Prostate gland (tissue), 2 donors: ENCODE measurements around the gene ABCC4.
"Not testable (repeated sequence)": the region's sequence is repeated elsewhere in the genome, so short reads cannot be mapped to it uniquely, and the experiment has no call there.

Source experiments
- POLR2A ChIP-seq: fragments of 450-650 bp; IDR thresholded peaks from one replicate; pipeline ENCODE4 v1.6.1; 2016; ENCODE audit warnings: antibody characterized with exemption, mild to moderate bottlenecking
- POLR2AphosphoS5 ChIP-seq: sonication (generic); formaldehyde crosslinking; IDR thresholded peaks from one replicate; pipeline ENCODE4 v1.6.1; 2017; ENCODE audit warnings: antibody characterized with exemption
- TF ChIP-seq, protein P1 (sequence below), 4 experiments: fragments of 200-600 bp in 2 of 4; fragments of 450-650 bp in 2 of 4; sonication (generic) in 2 of 4; IDR thresholded peaks; 1 replicate in 3 of 4; 2 replicates in 1 of 4; pipeline ENCODE4 v1.5.1; 2016 to 2019; ENCODE audit warnings: antibody characterized with exemption in 4 of 4, mild to moderate bottlenecking in 2 of 4, moderate library complexity in 2 of 4

DNA sequence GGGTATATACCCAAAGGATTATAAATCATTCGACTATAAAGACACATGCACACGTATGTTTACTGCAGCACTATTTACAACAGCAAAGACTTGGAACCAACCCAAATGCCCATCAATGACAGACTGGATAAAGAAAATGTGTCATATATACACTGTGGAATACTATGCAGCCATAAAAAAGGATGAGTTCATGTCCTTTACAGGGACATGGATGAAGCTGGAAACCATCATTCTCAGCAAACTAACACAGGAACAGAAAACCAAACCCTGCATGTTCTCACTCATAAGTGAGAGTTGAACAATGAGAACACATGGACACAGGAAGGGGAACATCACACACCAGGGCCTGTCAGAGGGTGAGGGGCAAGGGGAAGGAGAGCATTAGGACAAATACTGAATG, 102.6 kb downstream of the ABCC4 start:
- TF ChIP-seq, protein P1, sequence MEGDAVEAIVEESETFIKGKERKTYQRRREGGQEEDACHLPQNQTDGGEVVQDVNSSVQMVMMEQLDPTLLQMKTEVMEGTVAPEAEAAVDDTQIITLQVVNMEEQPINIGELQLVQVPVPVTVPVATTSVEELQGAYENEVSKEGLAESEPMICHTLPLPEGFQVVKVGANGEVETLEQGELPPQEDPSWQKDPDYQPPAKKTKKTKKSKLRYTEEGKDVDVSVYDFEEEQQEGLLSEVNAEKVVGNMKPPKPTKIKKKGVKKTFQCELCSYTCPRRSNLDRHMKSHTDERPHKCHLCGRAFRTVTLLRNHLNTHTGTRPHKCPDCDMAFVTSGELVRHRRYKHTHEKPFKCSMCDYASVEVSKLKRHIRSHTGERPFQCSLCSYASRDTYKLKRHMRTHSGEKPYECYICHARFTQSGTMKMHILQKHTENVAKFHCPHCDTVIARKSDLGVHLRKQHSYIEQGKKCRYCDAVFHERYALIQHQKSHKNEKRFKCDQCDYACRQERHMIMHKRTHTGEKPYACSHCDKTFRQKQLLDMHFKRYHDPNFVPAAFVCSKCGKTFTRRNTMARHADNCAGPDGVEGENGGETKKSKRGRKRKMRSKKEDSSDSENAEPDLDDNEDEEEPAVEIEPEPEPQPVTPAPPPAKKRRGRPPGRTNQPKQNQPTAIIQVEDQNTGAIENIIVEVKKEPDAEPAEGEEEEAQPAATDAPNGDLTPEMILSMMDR (IDR thresholded peaks at IDR 0.05): not testable (repeated sequence)
- TF ChIP-seq POLR2A, POLR2AphosphoS5: not testable (repeated sequence)
